NCI-H524 treated with DMSO at 0.1 percent for 48 hours (cell line): ENCODE results near the gene FARS2.

Source experiments
- DNase-seq: peaks from one replicate; lab custom pipeline; 2025; lab: John Stamatoyannopoulos, UW

The FARS2 gene

DNA sequence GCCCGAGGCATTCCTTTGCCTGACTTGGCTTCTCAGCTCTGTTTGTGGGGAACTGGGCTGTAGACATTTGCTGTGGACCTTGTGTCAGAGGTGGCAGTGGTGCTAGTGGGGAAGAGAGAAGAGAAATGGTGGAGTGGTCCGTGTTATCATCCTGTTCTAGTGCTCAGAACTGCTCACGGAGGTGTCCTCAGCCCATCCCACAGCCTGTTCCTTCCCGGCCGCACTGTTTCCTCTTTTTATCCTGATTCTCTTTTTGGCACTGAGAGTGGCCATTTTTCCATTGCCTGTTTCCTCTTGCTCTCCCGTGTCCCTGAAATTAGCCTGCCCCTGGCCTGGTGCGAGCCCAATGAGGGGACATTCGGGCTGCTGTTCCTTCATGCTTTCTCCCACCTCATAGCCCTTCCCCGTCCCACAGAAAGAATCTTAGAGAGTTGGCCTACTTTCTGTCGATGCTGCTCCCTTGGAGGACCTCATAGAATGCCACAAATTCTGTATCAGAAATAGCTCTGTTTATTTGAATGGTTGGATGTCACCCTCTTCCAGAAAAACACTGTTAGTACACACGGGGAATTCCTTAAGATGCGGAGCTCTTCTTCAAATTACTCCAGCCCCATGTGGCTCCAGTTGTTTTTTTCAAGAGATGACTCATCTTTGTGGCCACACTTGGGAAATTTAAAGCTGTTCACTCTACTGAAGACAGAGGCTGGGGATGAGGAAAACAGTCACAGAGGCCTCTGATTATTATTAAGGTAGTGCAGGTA, 26.1 kb downstream of the FARS2 start:
- DNase-seq: no peak

DNA sequence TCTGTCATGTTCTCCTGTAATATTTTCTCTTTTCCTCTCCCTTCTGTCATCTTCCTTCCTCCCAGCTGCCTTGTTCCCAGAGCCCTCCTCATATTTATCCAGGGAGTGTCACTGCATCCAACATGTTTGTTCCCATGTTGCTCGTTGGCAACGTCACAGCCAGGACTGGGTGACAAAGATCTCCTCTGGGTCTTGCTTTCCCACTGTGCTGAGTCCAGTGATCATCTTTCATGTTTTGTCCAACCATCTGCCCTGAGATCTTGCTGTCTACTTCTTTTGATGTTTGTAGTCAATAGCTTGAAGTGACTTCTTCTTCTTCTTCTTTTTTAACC, 26.6 kb downstream of the FARS2 start:
- DNase-seq: no peak

DNA sequence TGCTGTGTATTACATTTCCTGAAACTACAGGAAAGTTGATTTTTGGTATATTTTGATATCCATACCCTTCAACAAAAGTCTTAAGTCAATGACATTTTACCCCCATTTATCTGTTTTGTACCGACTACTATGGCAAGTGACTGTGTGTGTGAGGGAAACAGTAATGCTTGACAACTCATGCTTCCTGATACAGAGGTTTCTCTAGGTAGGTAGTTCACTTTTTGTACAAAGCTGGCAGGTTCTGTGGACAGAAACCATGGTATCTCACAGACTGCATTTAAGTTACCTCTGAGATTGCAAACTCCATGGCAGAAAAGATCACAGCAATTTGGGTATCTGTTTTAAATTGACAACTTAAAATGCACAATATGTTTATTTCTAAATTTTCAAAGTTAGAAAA, 28.8 kb downstream of the FARS2 start:
- DNase-seq: no peak

DNA sequence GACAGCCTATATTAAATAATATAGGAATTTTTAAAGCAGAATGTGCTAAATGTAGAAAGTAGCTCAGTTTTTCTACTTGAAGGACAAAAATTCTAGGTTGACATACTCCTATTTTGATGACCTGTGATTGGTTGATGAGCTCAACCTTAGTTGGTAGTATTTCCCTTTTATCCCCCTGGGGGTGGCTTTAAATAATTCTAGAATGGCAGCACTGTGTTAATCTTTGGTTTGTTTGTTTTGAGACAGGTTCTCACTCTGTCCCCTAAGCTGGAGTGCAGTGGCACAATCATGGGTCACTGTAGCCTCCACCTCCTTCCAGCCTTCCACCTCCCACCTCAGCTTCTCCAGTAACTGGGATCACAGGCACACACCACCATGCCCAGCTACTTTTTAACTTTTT, 29.2 kb downstream of the FARS2 start:
- no peak for DNase-seq

DNA sequence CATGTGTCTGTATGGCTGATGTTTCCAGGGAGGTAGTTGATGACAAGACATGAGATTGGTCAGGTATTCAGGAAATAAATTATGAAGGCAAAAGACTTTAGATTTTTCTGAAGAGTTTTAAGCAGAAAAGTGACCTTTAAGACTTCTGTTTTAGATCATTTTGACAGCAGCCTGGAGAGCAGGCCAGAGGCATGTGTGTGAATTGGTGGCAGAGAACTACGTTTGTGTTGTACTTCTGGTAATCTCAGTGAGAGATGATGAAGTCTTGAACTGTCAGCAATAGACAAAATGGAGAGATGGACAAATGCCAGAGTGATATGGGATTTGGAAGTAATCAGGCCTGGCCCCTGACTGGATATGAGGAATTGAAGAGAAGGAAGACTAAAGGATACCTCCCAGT, 30.8 kb downstream of the FARS2 start:
- no peak for DNase-seq

DNA sequence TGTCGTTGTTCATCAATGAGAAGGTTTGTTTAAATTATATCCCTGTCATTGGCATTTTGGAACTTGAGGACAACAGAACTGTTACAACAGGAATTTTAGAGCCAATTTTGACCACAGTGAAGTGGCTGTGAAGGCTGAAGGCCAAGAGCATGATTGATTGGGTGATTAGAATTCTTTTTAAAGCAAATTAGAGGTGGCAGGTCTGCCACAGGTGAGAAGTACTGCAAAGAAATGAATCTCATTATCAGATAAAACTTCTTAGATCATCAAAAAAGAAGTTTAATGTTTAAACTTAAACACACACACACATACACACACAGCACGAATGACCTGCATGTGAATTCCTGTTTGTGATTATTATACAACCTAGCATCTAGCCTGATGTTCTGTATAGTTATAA, 32.4 kb downstream of the FARS2 start:
- no peak for DNase-seq

DNA sequence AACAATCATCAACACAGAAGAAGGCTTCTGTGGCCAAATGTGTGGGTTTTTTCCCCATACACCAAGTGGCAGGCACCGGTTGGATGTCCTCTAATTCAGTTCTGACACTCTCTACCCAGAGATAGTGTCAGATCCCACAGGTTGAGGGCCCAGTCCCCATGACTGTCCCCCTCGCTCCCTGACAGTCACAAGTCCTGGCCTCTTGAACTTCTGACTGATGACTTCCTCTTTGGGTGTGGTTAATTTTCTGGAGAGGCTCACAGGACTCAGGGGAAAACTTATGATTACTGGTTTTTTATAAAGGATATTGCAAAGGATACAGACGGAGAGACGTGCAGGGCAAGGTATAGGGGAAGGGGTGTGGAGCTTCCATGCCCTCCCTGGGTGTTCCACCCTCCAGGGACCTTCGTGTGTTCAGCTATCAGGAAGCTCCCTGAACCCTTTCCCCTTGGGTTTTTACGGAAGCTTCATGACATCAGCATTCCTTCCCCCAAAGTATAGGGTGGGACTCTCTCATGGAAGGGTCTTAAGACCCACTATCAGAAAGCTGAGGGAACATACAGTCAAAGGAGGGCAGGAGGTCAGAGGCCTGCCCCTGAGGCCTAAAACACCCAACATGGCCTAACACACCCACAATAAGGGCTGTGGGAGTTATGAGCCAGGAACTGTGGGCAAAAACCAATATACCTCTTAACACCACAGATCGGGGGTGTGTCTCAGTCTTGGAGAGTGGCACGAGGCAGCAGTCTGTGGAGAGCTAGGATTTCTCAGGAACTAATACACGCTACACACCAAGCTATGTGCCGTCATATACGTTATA, 33.3 kb downstream of the FARS2 start:
- DNase-seq: no peak

DNA sequence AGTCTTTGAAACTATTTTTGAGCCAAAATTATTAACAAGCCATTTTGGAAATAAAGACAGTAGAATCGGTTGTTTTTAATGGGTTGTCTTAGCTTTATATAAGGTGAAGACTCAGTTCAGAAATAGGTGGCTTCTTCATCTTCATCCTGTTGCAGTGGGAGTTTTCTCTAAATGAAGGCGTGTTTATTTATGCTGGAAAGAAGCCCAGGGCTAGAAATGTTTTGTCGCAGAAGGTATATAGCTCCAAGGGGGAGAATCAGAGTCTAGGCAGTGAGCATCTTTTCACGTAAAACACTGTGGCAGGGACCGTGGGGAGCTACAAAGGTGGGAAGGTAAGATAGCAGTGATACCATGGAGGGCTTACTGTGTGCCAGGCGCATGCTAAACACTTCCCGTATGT, 34.3 kb downstream of the FARS2 start:
- no peak for DNase-seq

DNA sequence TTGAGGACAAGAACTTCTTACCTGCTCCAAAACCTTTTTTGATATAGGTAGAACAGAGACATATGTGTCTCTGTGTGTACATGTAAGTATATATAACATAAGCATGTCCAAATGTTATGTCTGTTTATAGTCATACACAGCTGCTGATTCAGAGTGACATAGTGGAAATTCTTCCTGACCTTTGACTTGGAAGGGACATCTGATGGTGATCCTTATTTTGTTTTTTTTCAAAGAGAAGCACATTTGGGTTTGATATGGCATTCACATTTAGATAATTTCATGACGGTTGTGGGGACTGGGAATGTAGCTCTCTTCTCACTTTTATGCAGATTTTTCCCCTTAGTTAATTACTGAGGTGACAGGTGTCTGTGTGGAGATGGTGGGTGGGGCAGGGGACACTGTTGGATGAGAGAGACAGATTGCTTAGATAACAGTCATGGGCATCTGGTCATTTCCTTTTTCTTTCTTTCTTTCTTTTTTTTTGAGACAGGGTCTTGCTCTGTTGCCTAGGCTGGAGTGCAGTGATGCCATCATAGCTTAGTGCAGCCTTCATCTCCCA, 39.0 kb downstream of the FARS2 start:
- DNase-seq: no peak

DNA sequence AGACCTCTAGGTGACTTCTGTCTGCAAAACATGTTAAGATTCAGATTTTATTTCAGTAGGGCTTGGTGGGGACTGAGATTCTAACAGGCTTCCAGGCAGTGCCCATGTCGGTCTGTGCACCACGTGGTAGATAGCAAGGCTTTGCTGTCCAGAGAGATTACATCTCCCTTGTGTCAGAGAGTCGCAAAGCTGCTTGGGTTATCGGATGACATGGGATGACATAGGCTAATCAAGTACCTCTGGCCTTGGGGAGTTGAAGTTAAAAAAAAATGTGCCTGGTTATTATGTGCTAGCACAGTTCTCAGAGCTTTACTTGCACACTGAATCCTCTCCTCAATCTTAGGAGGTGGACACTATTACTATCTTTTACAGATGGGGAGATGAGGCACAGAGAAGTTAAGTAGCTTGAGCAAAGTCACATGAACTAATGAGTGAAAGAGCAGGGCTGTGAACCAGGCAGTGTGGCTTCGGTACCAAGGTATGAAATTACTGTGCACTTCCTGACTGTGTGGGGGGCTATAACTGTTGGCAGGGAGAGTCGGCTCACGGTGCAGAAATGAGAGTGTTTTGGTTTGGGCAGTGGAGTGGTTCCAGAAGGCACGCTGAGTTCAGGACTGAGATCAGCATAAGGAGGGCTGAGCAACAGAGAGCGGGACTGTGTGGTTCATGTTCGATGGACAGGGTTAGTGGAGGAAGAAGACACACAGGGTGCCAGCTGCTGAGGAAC, 41.1 kb downstream of the FARS2 start:
- no peak for DNase-seq

DNA sequence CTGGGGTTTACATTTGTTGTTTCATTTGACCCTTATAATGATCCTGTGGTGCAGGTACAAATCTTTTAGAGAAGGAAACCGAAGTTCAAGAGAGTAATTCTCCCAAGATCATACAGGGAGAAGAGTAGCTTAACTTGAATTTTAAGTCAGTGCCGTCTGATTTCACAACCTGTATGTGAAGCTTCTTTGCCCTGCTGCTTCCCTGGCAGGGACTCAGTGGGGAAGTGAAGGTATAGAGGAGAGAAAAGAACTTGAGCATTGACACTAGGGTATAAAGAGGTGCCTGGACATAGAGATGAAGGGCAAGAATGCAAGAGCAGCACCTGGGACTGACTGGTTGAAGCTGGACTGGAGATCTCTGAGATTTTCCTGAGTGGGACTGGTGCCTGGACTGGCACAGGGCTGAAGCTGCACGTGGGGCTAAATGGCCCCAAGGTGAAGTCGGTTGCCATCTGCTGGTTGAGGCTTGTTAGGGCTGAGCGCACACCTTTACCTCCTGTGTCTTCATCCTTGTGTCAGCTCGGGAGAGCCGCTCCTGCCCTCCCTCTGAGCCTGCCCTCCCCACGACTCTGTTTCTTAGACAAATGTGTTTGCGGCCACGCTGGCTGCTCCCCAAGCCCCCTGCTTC, 41.8 kb downstream of the FARS2 start:
- no peak for DNase-seq

DNA sequence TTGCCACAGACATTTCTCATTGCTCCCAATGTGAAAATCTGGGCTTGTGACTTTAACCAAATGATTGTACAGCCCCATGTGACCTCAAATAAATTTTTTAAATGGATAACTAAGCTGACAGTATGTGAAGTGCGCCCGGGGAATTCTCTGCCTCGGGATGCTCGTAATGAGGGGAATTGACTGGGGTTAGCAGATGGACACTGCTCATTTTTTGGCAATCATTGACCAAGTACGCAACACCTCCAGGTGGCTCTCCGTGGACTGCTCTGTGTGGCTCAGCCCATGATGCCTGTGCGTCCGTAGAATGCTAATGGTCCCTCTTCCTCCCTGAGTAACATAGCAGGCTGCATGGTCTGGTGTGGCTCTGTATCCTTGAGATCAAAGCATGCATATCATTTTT, 42.4 kb downstream of the FARS2 start:
- no peak for DNase-seq

DNA sequence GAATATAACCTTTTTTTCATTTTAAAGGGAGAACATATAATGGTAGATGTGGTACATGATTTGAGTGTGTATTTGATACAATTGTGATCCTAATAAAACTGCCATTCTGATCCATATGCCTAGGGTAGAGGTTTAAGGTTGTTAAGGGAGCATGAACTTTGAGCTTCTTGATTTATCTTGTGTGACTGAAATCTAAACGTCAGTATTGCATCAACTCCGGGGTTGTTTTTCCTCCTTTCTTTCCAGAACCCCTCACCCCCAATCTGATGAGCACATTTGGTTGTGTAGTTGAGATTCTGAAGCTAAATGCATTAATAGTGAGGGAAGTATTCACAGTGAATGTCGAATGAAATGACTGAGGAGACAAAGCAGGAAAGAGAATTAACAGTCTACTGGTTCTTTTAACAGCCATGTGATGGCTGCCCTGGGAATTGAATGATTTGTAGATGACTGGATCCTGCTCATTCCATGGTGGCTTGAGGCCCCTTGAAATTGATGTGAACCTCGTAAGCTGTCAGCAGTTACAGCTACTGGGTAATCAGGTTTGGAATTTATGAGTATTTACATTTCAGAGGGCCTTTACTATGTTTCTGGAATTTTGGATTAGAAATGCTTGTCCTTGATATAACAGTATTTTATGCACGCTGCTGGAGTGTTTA, 44.8 kb downstream of the FARS2 start:
- no peak for DNase-seq

DNA sequence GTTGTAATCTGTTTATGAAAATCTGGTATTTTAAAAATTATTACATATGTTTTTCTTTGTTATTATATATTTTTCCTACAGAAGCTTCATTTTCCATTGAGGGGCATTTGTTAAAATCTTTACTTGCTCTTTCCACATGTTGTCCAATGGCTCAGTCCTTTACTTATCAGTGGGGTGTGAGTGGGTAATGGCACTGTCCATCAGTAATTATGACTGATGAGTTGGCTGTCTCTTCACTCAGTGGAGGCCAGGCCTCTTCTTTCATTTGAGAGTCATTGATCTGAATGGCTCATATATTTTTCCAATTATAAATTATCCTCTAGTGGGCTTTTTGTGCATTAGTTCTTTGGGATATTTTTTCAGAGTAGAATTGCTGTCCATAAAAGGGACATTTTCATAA, 45.7 kb downstream of the FARS2 start:
- DNase-seq: no peak

DNA sequence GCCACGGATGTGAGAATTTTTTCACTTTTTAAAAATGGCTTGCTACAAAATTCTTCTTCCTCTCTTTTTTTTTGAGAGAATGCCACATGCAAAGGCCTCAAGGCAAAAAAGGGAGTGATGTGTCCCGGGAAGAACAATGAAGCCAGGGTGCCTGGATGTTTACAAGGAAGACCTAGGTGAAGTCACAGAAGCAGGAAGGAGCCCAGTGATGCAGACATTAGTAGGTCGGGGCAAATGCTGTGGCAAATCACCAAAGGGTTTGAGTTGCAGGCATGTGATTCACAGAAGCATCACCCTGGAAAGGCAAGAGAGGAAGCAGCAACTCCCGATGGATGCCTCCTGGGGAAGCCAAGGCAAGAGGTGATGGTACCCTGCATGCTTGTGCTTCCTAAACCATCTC, 46.8 kb downstream of the FARS2 start:
- no peak for DNase-seq

DNA sequence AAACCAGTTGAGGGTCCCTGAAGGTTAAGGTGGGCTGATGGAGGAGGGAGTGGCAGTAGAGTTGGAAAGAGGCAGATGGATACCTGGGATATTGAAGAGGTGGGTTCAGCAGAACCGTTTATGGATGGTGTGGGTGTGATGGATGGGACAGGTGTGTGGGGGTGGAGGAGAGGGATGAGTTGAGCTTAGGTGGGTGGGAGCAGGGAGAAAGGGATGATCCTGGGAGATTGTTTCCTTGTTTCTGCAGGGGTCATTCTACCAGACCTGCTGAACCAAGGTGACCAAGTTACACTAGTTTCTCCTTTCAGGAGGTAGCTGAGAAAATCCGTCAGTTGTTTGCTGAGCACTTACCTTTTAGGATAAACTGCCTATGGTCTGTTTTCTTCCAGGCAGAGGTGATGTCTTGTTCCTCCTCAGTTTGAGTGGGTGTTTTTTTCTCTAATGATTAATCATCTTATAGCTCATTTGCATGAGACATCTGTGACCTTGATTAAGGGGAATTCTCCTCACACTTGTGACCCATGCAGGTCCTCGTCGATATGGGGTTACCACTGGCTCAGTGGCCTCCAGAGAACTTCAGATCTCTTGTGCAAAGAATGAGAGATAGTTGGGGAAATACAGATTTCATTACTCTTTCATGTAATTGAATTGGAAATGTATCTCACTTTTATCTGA, 53.0 kb downstream of the FARS2 start:
- DNase-seq: no peak

DNA sequence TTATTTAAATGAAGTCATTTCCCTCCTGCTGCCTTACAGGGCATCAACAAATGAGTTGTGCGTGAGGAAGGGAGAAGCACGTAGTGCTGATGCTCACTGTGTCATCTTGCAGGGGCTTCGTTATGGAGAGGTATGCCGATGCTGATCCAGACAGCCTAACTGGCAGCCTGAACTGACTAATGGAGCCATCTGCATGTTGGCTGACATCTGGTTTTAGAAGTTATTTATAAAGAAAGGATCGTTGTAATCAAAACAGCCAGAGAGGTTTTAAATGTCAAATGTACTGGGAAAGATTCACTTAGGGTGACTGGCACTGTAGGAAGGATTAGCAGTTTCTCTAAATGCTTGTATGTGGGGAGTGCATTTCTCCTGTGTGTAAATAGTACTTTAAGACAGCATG, 54.6 kb downstream of the FARS2 start:
- DNase-seq: no peak

DNA sequence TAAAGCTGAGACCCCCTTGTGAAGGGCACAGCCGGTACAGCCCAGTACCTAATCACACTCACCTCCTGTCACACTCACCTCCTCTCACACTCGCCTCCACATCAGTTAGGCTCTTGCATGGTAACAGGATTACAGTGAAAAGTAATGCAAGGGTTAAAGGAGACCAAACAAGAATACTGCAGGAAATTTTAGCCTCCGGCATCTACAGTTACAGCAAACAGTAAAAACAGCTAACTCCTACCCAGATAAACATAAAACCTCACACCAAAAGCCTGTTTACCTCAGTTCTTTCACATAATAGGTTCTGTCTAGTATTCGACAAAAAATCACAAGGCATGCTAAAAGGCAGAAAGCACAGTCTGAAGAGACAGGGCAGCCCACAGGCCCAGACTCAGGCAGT, 55.6 kb downstream of the FARS2 start:
- DNase-seq: no peak

DNA sequence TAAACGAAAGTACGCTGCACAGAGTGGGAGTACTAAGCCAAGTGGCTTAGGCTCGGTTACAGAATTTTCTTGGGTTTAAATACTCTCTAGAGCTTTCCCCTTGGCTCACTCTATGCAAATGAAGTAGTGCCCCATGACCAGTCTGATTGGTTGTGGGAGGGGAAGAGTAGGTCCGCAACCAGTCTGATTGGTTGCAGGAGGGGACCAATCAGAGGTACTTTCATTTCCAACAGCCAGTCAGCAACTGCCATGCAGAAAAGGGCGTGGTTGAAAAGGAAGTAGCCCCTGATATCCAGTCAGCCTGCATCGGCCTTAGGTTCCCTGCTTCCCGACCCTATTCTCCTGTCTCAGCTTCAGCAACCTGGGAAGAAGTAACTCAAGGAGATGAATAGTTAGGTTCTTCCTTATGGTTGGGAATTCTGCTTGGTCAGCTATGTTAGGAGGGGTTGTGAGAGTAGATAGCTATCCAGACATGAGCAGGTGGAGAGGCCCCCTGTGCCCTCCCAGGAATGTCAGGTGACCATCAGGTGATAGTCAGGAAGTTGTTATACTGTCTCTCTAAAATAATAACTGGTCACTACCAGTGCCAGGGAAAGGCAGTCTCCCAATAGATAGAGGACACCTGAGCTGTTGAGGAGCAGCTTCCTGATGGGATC, 57.4 kb downstream of the FARS2 start:
- DNase-seq: no peak

DNA sequence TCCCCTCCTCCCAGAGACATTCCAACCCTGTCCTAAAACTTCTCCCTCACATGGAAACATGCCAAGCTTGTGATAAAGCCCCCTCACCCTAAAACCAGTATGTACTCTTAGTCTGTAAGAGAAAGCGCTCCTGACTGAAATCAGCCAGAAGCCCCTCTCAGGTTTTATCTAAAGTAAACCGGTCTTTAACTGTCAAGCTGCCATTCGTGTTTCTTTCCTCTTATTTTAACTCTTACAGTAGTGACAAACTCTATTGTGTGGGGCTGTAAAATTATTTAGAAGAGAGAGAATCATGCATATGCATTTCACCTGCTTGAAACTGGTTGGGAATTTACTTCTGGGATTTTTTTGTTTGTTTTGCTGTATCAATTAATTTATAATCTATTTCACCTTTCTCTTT, 62.7 kb downstream of the FARS2 start:
- no peak for DNase-seq

DNA sequence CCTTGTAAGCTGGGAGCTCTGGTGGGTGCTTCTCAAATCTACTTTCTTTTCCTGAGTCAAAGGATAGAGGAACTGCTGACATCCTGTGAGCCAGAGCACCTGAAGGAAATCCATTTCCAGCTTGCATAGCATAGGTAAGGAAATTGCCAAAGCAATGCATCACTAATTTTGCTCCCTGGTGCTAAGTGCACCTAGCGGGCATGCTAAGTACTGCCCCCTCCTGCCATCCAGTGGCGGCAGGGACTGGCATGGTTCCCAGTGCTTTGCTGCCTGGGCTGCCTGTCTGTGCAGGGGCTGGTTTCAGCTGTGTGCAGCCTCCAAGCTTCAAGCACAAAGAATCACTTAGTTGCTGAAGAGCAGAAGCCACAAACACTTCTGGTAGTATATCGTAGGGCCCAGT, 63.9 kb downstream of the FARS2 start:
- DNase-seq: no peak
